Brain microvascular endothelial cell (primary cell): ENCODE measurements around the gene BMPER.

Experiments used
- DNase-seq: peaks from one replicate; pipeline ENCODE4 v3.0.0-alpha.2; 2020
- H3K27ac ChIP-seq: fragments of 250-450 bp; sonication (Bioruptor Pico); 2 replicates; pipeline ENCODE4 v1.5.1; 2020; ENCODE audit warnings: mild to moderate bottlenecking, moderate library complexity
- H3K27me3 ChIP-seq: fragments of 250-450 bp; sonication (Bioruptor Pico); replicated peaks from 2 replicates; pipeline ENCODE4 v1.5.1; 2020; ENCODE audit warnings: mild to moderate bottlenecking
- H3K36me3 ChIP-seq: fragments of 250-450 bp; sonication (Bioruptor Pico); replicated peaks from 2 replicates; pipeline ENCODE4 v1.5.1; 2020; ENCODE audit warnings: mild to moderate bottlenecking
- H3K4me3 ChIP-seq: 2 replicates; pipeline ENCODE4 v1.5.1; 2011; ENCODE audit warnings: low read depth, mild to moderate bottlenecking, control low read depth, low read length, moderate library complexity
- CTCF ChIP-seq: IDR thresholded peaks from 2 replicates; pipeline ENCODE4 v1.5.1; 2011; ENCODE audit warnings: low read depth, mild to moderate bottlenecking, moderate library complexity, low read length, control low read depth, inconsistent platforms; ENCODE audit errors: missing control alignments
- in situ Hi-C: cut with HindIII; loops from 2 replicates; pipeline ENCODE4 v1.10.0; 2017; ENCODE audit warnings: low sequenced_read_pairs, low pct_ligation_motif_present

BMPER gene

GRCh38 chr7:33902746-33903145 lies 2.6 kb upstream of the BMPER start:
- in situ Hi-C loops, result no loop called here
- H3K36me3 ChIP-seq, result no peaks in the 10 kb centered on the region
- H3K27me3 ChIP-seq, result no peaks in the 10 kb centered on the region
- DNase-seq, result no peak
- H3K4me3 ChIP-seq, result no peak overlapping the region
- TF ChIP-seq CTCF, result no peak
- H3K27ac ChIP-seq, result no peak overlapping the region

GRCh38 chr7:33903791-33904680 lies 1.3 kb upstream of the BMPER start:
- Histone ChIP-seq H3K36me3 (no peaks in the 10 kb centered on the region), H3K27ac (peak overlapping the region; percentile 54), H3K4me3 (peak overlapping the region; percentile 73), H3K27me3 (no peaks in the 10 kb centered on the region)
- DNase-seq, result no peak
- in situ Hi-C loops, result no loop called here
- TF ChIP-seq CTCF, result no peak

DNA sequence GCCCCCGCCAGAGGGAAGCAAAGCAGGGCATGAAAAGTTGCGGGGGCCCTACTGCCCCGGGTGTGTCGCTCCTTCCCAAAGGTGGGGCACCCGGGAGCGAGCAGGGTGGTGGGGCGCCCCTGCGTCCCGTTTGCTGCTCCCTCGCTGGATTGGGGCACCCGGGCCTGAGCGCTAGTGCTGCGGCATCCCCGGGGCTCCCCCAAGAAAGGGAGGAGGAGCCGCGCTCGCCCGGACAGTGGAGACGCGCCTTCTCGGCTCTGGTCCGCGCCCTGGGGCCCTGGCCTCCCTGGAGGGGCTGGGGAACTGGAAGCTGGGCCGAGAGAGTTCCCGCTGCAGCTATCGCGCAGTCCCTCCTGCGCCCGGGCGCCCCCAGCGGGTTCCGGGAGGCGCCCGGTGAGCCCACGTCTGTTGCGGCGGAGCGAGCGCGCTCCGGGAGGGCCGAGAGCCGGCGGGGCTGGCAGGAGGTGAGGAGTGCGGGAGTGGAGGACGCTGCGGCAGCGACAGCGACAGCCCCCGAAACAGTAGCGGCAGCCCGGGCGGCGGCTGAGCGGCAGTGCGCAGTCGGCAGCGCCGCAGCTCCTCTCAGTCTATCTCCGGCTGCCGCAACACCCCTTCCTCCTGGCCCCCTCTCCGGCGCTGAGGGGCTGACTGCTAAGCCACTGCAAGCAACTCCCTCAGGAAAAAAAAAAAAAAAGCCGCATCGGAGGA lies 504 bp upstream of the BMPER start:
- peak overlapping the region; percentile 54 for H3K27ac ChIP-seq
- H3K4me3 ChIP-seq, result peak overlapping the region; percentile 73
- TF ChIP-seq CTCF, result peak; percentile 22
- in situ Hi-C loops, result no loop called here
- H3K27me3 ChIP-seq, result no peaks in the 10 kb centered on the region
- no peak for DNase-seq
- H3K36me3 ChIP-seq, result no peaks in the 10 kb centered on the region

DNA sequence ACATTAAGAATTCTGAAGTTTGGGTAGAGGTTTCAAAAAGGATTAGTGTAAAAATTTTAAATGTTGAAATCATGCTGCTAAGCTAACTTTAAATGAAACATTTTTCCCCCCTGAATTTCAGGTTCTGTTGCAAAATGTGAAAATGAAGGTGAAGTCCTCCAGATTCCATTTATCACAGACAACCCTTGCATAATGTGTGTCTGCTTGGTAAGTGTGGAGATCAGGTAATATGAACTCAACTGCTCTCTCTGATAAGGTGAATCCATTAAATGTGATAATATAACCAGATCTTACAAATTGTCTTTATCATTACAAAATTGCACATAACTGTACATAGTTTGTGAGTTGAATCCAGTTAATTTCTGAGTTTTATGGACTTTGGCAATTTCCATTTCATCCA lies 1.4 kb downstream of the BMPER start:
- Histone ChIP-seq H3K27me3 (no peaks in the 10 kb centered on the region), H3K4me3 (no peak overlapping the region)

GRCh38 chr7:33907625-33908024 lies 2.3 kb downstream of the BMPER start:
- Histone ChIP-seq H3K27me3 (no peaks in the 10 kb centered on the region), H3K36me3 (no peaks in the 10 kb centered on the region), H3K4me3 (no peak overlapping the region), H3K27ac (no peak overlapping the region)
- in situ Hi-C loops, result no loop called here
- no peak for TF ChIP-seq CTCF
- DNase-seq, result no peak

More for the DNA sequence above, 1.4 kb downstream of the BMPER start:
- no peak for TF ChIP-seq CTCF
- in situ Hi-C loops, result no loop called here
- no peak for DNase-seq
- H3K27ac ChIP-seq, result no peak overlapping the region
- H3K36me3 ChIP-seq, result no peaks in the 10 kb centered on the region
